ENCODE results near the gene STRN.
"Not testable (repeated sequence)": the region's sequence is repeated elsewhere in the genome, so short reads cannot be mapped to it uniquely, and the experiment has no call there.

STRN gene

GRCh38 chr2:36966370-36967235 is at the start of gene STRN:
STRN (minus strand) TSS chr2:36966536; CDS start chr2:36966463, 73 bp downstream.
- DNase-seq (ENCODE audit: low read depth) = peak; percentile 65

GRCh38 chr2:37013315-37013641 is 46.9 kb upstream of the STRN start:
- no peak for DNase-seq (ENCODE audit: low read depth)

GRCh38 chr2:37011130-37011529 is 44.8 kb upstream of the STRN start:
- DNase-seq (ENCODE audit: low read depth) = no peak

- no peak for DNase-seq (ENCODE audit: low read depth)
Observed at GRCh38 chr2:37005118-37005868, 39.0 kb upstream of the STRN start.

- no peak for DNase-seq (ENCODE audit: low read depth)
Observed at GRCh38 chr2:37000988-37001556, 34.7 kb upstream of the STRN start.

GRCh38 chr2:37000318-37000717 is 34.0 kb upstream of the STRN start:
- no peak for DNase-seq (ENCODE audit: low read depth)

GRCh38 chr2:36999416-36999815 is 33.1 kb upstream of the STRN start:
- not testable (repeated sequence) for DNase-seq (ENCODE audit: low read depth)

GRCh38 chr2:36993841-36994620 is 27.7 kb upstream of the STRN start:
- no peak for DNase-seq (ENCODE audit: low read depth)

GRCh38 chr2:36988008-36988407 is 21.7 kb upstream of the STRN start:
- no peak for DNase-seq (ENCODE audit: low read depth)

GRCh38 chr2:36982467-36982866 is 16.1 kb upstream of the STRN start:
- no peak for DNase-seq (ENCODE audit: low read depth)

GRCh38 chr2:36981911-36982310 is 15.6 kb upstream of the STRN start:
- no peak for DNase-seq (ENCODE audit: low read depth)

GRCh38 chr2:36979007-36979406 is 12.7 kb upstream of the STRN start:
- DNase-seq (ENCODE audit: low read depth) = not testable (repeated sequence)

GRCh38 chr2:36976065-36976464 is 9.7 kb upstream of the STRN start:
- no peak for DNase-seq (ENCODE audit: low read depth)

GRCh38 chr2:36975306-36975705 is 9.0 kb upstream of the STRN start:
- DNase-seq (ENCODE audit: low read depth) = no peak

GRCh38 chr2:36973320-36973719 is 7.0 kb upstream of the STRN start:
- DNase-seq (ENCODE audit: low read depth) = no peak

GRCh38 chr2:36971990-36972389 is 5.7 kb upstream of the STRN start:
- no peak for DNase-seq (ENCODE audit: low read depth)

GRCh38 chr2:36967236-36967876 is 1.0 kb upstream of the STRN start:
- no peak for DNase-seq (ENCODE audit: low read depth)

- no peak for DNase-seq (ENCODE audit: low read depth)
Observed at GRCh38 chr2:36965751-36966369, 476 bp downstream of the STRN start.

- no peak for DNase-seq (ENCODE audit: low read depth)
Observed at GRCh38 chr2:36965206-36965605, 1.1 kb downstream of the STRN start.

GRCh38 chr2:36964496-36965058 is 1.8 kb downstream of the STRN start:
- DNase-seq (ENCODE audit: low read depth) = no peak

GRCh38 chr2:36963734-36964133 is 2.6 kb downstream of the STRN start:
- no peak for DNase-seq (ENCODE audit: low read depth)
